Liver (tissue), 3 donors: ENCODE data around the gene CUL7.

Experiments used
- EGR1 ChIP-seq, 2 donors: IDR thresholded peaks; 2 replicates each; pipeline ENCODE4 v1.6.1; 2016 to 2018; ENCODE audit warnings: antibody characterized with exemption in 2 of 2, low read depth in 2 of 2
- FOXA1 ChIP-seq: IDR thresholded peaks from 2 replicates; pipeline ENCODE4 v1.6.1; 2016; ENCODE audit warnings: antibody characterized with exemption
- FOXA2 ChIP-seq: IDR thresholded peaks from 2 replicates; pipeline ENCODE4 v1.6.1; 2016; ENCODE audit warnings: antibody characterized with exemption
- GABPA ChIP-seq, 2 donors: IDR thresholded peaks in 1 of 2; conservative IDR thresholded peaks in 1 of 2; 2 replicates each; pipeline ENCODE4 v1.6.1; 2016; ENCODE audit warnings: antibody characterized with exemption in 2 of 2, mild to moderate bottlenecking in 1 of 2, moderate library complexity in 1 of 2
- HNF4G ChIP-seq: IDR thresholded peaks from 2 replicates; pipeline ENCODE4 v1.6.1; 2016; ENCODE audit warnings: antibody characterized with exemption
- JUND ChIP-seq, 2 donors: IDR thresholded peaks; 2 replicates each; pipeline ENCODE4 v1.6.1; 2016; ENCODE audit warnings: antibody characterized with exemption in 2 of 2
- RAD21 ChIP-seq, 2 donors: IDR thresholded peaks; 2 replicates each; pipeline ENCODE4 v1.6.1; 2016; ENCODE audit warnings: antibody characterized with exemption in 2 of 2, mild to moderate bottlenecking in 2 of 2
- REST ChIP-seq: IDR thresholded peaks from 2 replicates; pipeline ENCODE4 v1.6.1; 2016; ENCODE audit warnings: antibody characterized with exemption, mild to moderate bottlenecking
- RXRA ChIP-seq, 2 donors: IDR thresholded peaks; 2 replicates each; pipeline ENCODE4 v1.6.1; 2017 to 2018; ENCODE audit warnings: antibody characterized with exemption in 2 of 2, mild to moderate bottlenecking in 1 of 2
- SP1 ChIP-seq: IDR thresholded peaks from 2 replicates; pipeline ENCODE4 v1.6.1; 2018; ENCODE audit warnings: antibody characterized with exemption, mild to moderate bottlenecking
- TAF1 ChIP-seq: conservative IDR thresholded peaks from 2 replicates; pipeline ENCODE4 v1.6.1; 2016; ENCODE audit warnings: antibody characterized with exemption, mild to moderate bottlenecking
- YY1 ChIP-seq: IDR thresholded peaks from 2 replicates; pipeline ENCODE4 v1.6.1; 2016; ENCODE audit warnings: antibody characterized with exemption, mild to moderate bottlenecking
- TF ChIP-seq, protein P1 (sequence below): fragments of 150-350 bp; IDR thresholded peaks from 2 replicates; pipeline ENCODE4 v1.5.1; 2017; ENCODE audit warnings: improper control_type of control experiment, low read depth, low read length; ENCODE audit not compliant: missing input control
- TF ChIP-seq, protein P2 (sequence below): IDR thresholded peaks from 2 replicates; pipeline ENCODE4 v1.6.1; 2016; ENCODE audit warnings: antibody characterized with exemption
- donor health status: healthy.
- donor health status: healthy.

DNA sequence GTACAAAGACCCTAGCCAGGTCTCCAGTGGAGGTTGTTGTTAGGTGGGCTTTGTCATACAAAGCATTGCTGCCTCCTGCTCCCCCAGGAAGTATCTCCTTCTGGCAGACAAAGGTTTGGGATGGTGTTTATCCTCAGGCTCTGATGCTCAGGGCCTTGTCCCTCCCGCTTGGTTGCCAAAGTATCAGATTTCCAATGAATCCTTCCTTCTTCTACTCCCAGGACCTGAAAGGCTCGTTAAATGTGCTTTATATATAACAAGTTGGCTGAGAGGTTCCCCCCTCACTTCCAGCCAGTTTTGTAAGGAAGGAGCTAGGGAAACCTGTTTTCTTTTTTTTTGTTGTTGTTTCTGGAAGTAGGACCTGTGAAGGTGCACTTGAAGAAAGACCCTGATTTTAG is 36.9 kb upstream of the CUL7 start:
- TF ChIP-seq, protein P1, sequence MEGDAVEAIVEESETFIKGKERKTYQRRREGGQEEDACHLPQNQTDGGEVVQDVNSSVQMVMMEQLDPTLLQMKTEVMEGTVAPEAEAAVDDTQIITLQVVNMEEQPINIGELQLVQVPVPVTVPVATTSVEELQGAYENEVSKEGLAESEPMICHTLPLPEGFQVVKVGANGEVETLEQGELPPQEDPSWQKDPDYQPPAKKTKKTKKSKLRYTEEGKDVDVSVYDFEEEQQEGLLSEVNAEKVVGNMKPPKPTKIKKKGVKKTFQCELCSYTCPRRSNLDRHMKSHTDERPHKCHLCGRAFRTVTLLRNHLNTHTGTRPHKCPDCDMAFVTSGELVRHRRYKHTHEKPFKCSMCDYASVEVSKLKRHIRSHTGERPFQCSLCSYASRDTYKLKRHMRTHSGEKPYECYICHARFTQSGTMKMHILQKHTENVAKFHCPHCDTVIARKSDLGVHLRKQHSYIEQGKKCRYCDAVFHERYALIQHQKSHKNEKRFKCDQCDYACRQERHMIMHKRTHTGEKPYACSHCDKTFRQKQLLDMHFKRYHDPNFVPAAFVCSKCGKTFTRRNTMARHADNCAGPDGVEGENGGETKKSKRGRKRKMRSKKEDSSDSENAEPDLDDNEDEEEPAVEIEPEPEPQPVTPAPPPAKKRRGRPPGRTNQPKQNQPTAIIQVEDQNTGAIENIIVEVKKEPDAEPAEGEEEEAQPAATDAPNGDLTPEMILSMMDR = no peak
- TF ChIP-seq FOXA1 (no peak), RAD21 (IDR thresholded peaks at IDR 0.05) (no peak), RXRA (IDR thresholded peaks at IDR 0.05) (no peak), REST (no peak), YY1 (no peak), JUND (IDR thresholded peaks at IDR 0.05) (no peak), SP1 (no peak), FOXA2 (no peak), EGR1 (IDR thresholded peaks at IDR 0.05; ENCODE audit: low read depth in 2 of 2) (no peak), HNF4G (no peak), GABPA (IDR thresholded peaks at IDR 0.05 in 1 of 2, conservative IDR thresholded peaks at IDR 0.05 in 1 of 2) (no peak), TAF1 (no peak)
- TF ChIP-seq, protein P2, sequence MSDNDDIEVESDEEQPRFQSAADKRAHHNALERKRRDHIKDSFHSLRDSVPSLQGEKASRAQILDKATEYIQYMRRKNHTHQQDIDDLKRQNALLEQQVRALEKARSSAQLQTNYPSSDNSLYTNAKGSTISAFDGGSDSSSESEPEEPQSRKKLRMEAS = no peak
